ENCODE results near the gene FBXO31. TPM values are rescaled to one million over a fixed set of nuclear protein-coding genes. Genes with fewer than 3 reads are reported as not detected.

Gene FBXO31
- total and polyA plus RNA-seq, 2 of the 13 experiments (the other 11 are each of a cell fraction or from before 2014, with no cell fraction given) = 92.4 to 101 TPM

- TF ChIP-seq DZIP1 (CRISPR knock-in tag; IDR thresholded peaks at IDR 0.05) (no peak), SIX4 (CRISPR knock-in tag; IDR thresholded peaks at IDR 0.05) (no peak), GPBP1L1 (CRISPR knock-in tag; IDR thresholded peaks at IDR 0.05) (no peak), SRY (CRISPR knock-in tag; IDR thresholded peaks at IDR 0.05) (no peak), TFDP2 (CRISPR knock-in tag; IDR thresholded peaks at IDR 0.05) (no peak), ZNF552 (CRISPR knock-in tag; IDR thresholded peaks at IDR 0.05; ENCODE audit: borderline replicate concordance) (no peak; the same call in 1 of the 2 replicates), RFX3 (CRISPR knock-in tag; IDR thresholded peaks at IDR 0.05) (0 out of 2 replicates have a peak, but pooled peaks have one; percentile 8), FOXK2 (IDR thresholded peaks at IDR 0.05) (peak; percentile 91), RCOR2 (CRISPR knock-in tag; IDR thresholded peaks at IDR 0.05) (peak; percentile 63; the same call in 1 of the 2 replicates), RBM39 (IDR thresholded peaks at IDR 0.05; ENCODE audit: low read depth, low read length, poor library complexity, severe bottlenecking) (no peak), EEA1 (CRISPR knock-in tag; IDR thresholded peaks at IDR 0.05; ENCODE audit: borderline replicate concordance) (no peak), E2F2 (CRISPR knock-in tag; IDR thresholded peaks at IDR 0.05; ENCODE audit: borderline replicate concordance) (no peak), MIXL1 (CRISPR knock-in tag; IDR thresholded peaks at IDR 0.05) (peak; percentile 70), ZFP41 (CRISPR knock-in tag; IDR thresholded peaks at IDR 0.05; ENCODE audit: borderline replicate concordance) (no peak), ZBTB20 (CRISPR knock-in tag; IDR thresholded peaks at IDR 0.05; ENCODE audit: borderline replicate concordance, low read depth) (peak; percentile 75; the same call in 1 of the 2 replicates), CHD4 (IDR thresholded peaks at IDR 0.05; ENCODE audit: borderline replicate concordance, low read length) (no peak), PBX2 (CRISPR knock-in tag; IDR thresholded peaks at IDR 0.05) (peak; percentile 92), ZKSCAN5 (CRISPR knock-in tag; IDR thresholded peaks at IDR 0.05) (no peak), DNMT3B (CRISPR knock-in tag; conservative IDR thresholded peaks at IDR 0.05) (0 out of 2 replicates have a peak, but pooled peaks have one; percentile 12), AKAP8 (CRISPR knock-in tag; IDR thresholded peaks at IDR 0.05) (no peak), PHF8 (CRISPR knock-in tag; IDR thresholded peaks at IDR 0.05) (0 out of 2 replicates have a peak, but pooled peaks have one; percentile 21), NFYC (CRISPR knock-in tag; IDR thresholded peaks at IDR 0.05) (peak; percentile 99), MBD4 (IDR thresholded peaks at IDR 0.05; ENCODE audit: borderline replicate concordance, low read length) (no peak; the same call in 1 of the 2 replicates)
Measured at GRCh38 chr16:87387942-87388817, 4.6 kb upstream of the FBXO31 start (continued).

Data from HepG2 (cell line).